SK-N-SH (cell line): ENCODE results near the gene DDX41.

Experiments
- CTCF ChIP-seq: fragments of 200-600 bp; sonication (generic); IDR thresholded peaks from 2 replicates; pipeline ENCODE4 v1.6.1; 2017; ENCODE audit warnings: antibody characterized with exemption, mild to moderate bottlenecking, moderate library complexity
- FOXJ3 ChIP-seq: sonication (generic); formaldehyde crosslinking; IDR thresholded peaks from 2 replicates; pipeline ENCODE4 v1.5.1; 2020; ENCODE audit warnings: mild to moderate bottlenecking, missing genetic modification reagents
- MXI1 ChIP-seq: IDR thresholded peaks from 2 replicates; pipeline ENCODE4 v1.6.1; 2012; ENCODE audit warnings: mild to moderate bottlenecking, low read depth, low read length, improper control_type of control experiment
- POLR2AphosphoS5 ChIP-seq: IDR thresholded peaks from 2 replicates; pipeline ENCODE4 v1.6.1; 2012; ENCODE audit warnings: low read depth, low read length
- RAD21 ChIP-seq: IDR thresholded peaks from 2 replicates; pipeline ENCODE4 v1.6.1; 2012; ENCODE audit warnings: mild to moderate bottlenecking, low read length
- TCF12 ChIP-seq: IDR thresholded peaks from 2 replicates; pipeline ENCODE4 v1.4.0; 2012
- USF2 ChIP-seq: fragments of 150-350 bp; IDR thresholded peaks from 2 replicates; pipeline ENCODE4 v1.6.1; 2017; ENCODE audit warnings: antibody characterized with exemption, low read length, low read depth, borderline replicate concordance

GRCh38 chr5:177468685-177469628, 47.8 kb downstream of the DDX41 start:
- TF ChIP-seq CTCF (no peak), POLR2AphosphoS5 (no peak), USF2 (no peak), MXI1 (no peak), TCF12 (no peak), FOXJ3 (no peak), RAD21 (no peak)
